ENCODE data around the gene SPOPL. TPM values are rescaled to one million over a fixed set of nuclear protein-coding genes. Genes with fewer than 3 reads are reported as not detected.

SPOPL gene
- total RNA-seq, 2 donors from 2014 or later: 19.7 to 24.9 TPM

GRCh38 chr2:138503652-138504051 is 2.1 kb downstream of the SPOPL start:
- Histone ChIP-seq H3K4me3 (peak overlapping the region in 1 of 2 donors; percentile 87), H3K4me1 (replicated peaks) (no peaks in the 10 kb centered on the region)
- intact Hi-C loops (cut with DNase I): no loop called here

GRCh38 chr2:138504092-138504491 is 2.5 kb downstream of the SPOPL start:
- Histone ChIP-seq H3K9me3 (no peaks in the 10 kb centered on the region), H3K4me1 (replicated peaks) (no peaks in the 10 kb centered on the region), H3K27ac (no peak overlapping the region), H3K27me3 (replicated peaks; ENCODE audit: insufficient read depth) (no peaks in the 10 kb centered on the region), H3K4me3 (no peak overlapping the region), H3K36me3 (no peaks in the 10 kb centered on the region)
- no peak for DNase-seq (ENCODE audit: low spot score)
- intact Hi-C loops (cut with DNase I): no loop called here
- TF ChIP-seq POLR2AphosphoS5 (IDR thresholded peaks at IDR 0.05): no peak
- no peak for TF ChIP-seq POLR2A (IDR thresholded peaks at IDR 0.05)
- TF ChIP-seq, protein P1, sequence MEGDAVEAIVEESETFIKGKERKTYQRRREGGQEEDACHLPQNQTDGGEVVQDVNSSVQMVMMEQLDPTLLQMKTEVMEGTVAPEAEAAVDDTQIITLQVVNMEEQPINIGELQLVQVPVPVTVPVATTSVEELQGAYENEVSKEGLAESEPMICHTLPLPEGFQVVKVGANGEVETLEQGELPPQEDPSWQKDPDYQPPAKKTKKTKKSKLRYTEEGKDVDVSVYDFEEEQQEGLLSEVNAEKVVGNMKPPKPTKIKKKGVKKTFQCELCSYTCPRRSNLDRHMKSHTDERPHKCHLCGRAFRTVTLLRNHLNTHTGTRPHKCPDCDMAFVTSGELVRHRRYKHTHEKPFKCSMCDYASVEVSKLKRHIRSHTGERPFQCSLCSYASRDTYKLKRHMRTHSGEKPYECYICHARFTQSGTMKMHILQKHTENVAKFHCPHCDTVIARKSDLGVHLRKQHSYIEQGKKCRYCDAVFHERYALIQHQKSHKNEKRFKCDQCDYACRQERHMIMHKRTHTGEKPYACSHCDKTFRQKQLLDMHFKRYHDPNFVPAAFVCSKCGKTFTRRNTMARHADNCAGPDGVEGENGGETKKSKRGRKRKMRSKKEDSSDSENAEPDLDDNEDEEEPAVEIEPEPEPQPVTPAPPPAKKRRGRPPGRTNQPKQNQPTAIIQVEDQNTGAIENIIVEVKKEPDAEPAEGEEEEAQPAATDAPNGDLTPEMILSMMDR (IDR thresholded peaks at IDR 0.05): no peak

More at GRCh38 chr2:138503652-138504051, 2.1 kb downstream of the SPOPL start:
- Histone ChIP-seq H3K27me3 (replicated peaks; ENCODE audit: insufficient read depth) (no peaks in the 10 kb centered on the region), H3K9me3 (no peaks in the 10 kb centered on the region), H3K27ac (peak overlapping the region; percentile 92 to 94), H3K36me3 (no peaks in the 10 kb centered on the region)
- no peak for DNase-seq (ENCODE audit: low spot score)
- TF ChIP-seq POLR2A (IDR thresholded peaks at IDR 0.05) (no peak), POLR2AphosphoS5 (IDR thresholded peaks at IDR 0.05) (no peak)
- TF ChIP-seq, protein P1 (IDR thresholded peaks at IDR 0.05): no peak
- 6% methylated on average over 3 of the region's 3 CpGs for WGBS

DNA sequence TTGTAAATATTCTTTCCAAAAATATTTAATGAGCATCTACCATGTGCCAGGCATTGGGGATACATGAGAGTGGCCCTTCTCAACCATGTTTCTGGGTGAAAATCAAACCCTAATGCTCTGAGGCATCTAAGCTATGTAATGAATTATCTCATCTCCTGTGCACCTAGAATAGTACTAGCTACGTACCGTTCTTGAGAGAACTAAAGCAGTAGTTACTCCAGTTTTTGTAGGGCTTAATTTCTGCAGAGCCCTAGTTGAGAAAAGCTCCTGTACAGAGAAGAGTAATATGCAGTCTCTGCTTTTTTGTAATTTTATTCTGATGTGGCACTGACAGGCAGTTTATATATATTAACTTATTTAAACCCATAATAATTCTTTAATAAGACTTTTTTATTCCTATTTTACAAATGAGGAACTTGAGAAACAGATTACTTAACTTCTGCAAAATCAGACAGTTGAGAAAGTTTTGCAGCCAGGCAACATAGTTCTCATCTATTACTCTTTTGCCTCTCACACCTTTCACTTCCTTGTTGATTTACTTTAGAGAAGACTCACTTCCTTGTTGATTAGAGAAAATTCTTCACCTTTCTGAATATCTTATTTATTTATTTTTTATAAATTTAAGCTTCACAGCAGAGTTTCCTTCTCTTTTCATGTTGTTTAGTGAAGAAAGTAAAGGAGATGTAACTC is 3.1 kb downstream of the SPOPL start:
- Histone ChIP-seq H3K9me3 (no peaks in the 10 kb centered on the region), H3K27me3 (replicated peaks; ENCODE audit: insufficient read depth) (no peaks in the 10 kb centered on the region), H3K4me3 (no peak overlapping the region), H3K36me3 (no peaks in the 10 kb centered on the region), H3K27ac (no peak overlapping the region), H3K4me1 (replicated peaks) (no peaks in the 10 kb centered on the region)
- WGBS: 52% methylated on average over 2 of the region's 2 CpGs
- intact Hi-C loops (cut with DNase I): no loop called here
- no peak for DNase-seq (ENCODE audit: low spot score)
- TF ChIP-seq, protein P1 (IDR thresholded peaks at IDR 0.05): no peak
- TF ChIP-seq POLR2AphosphoS5 (IDR thresholded peaks at IDR 0.05): no peak
- no peak for TF ChIP-seq POLR2A (IDR thresholded peaks at IDR 0.05)

GRCh38 chr2:138507267-138507666 is 5.7 kb downstream of the SPOPL start:
- TF ChIP-seq, protein P1 (IDR thresholded peaks at IDR 0.05): no peak
- TF ChIP-seq POLR2A (IDR thresholded peaks at IDR 0.05) (no peak), POLR2AphosphoS5 (IDR thresholded peaks at IDR 0.05) (no peak)
- H3K36me3 ChIP-seq: no peaks in the 10 kb centered on the region
- DNase-seq (ENCODE audit: low spot score): no peak
- no peaks in the 10 kb centered on the region for H3K9me3 ChIP-seq
- intact Hi-C loops (cut with DNase I): no loop called here
- no peak overlapping the region for H3K27ac ChIP-seq
- H3K27me3 ChIP-seq (replicated peaks; ENCODE audit: insufficient read depth): no peaks in the 10 kb centered on the region
- H3K4me1 ChIP-seq (replicated peaks): no peaks in the 10 kb centered on the region
- no peak overlapping the region for H3K4me3 ChIP-seq
- 70% methylated on average over 4 of the region's 4 CpGs for WGBS

DNA sequence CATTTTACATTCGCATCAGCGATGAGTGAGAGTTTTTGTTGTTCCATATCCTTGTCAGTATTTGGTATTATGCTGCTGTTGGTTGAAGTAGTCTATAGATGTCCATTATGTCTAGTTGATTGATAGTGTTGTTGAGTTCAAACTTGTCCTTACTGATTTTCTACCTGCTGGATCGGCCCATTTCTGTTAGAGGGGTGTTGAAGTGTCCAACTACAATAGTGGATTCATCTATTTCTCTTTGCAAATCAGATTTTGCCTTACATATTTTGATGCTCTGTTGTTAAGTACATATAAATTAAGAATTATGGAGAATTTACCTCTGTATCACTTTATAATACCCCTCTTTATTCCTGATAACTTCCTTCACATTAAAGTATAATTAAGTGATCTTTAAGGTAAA is 8.7 kb downstream of the SPOPL start:
- intact Hi-C loops (cut with DNase I): no loop called here
- WGBS: 87% methylated on average over 3 of the region's 3 CpGs
- no peaks in the 10 kb centered on the region for H3K4me1 ChIP-seq (replicated peaks)

More for the DNA sequence above, 8.7 kb downstream of the SPOPL start:
- no peaks in the 10 kb centered on the region for H3K9me3 ChIP-seq
- no peak overlapping the region for H3K27ac ChIP-seq
- TF ChIP-seq, protein P1 (IDR thresholded peaks at IDR 0.05): no peak
- TF ChIP-seq POLR2AphosphoS5 (IDR thresholded peaks at IDR 0.05) (no peak), POLR2A (IDR thresholded peaks at IDR 0.05) (no peak)
- no peak for DNase-seq (ENCODE audit: low spot score)
- H3K4me3 ChIP-seq: no peak overlapping the region
- no peaks in the 10 kb centered on the region for H3K36me3 ChIP-seq
- H3K27me3 ChIP-seq (replicated peaks; ENCODE audit: insufficient read depth): no peaks in the 10 kb centered on the region
